Hindlimb muscle (tissue), 1 donor: ENCODE data around the gene MAP2K7. TPM values are rescaled to one million over a fixed set of nuclear protein-coding genes. Genes with fewer than 3 reads are reported as not detected.

Source experiments
- DNase-seq: peaks from one replicate; pipeline ENCODE4 v3.0.0-alpha.2; 2013
- polyA plus RNA-seq: library from polyadenylated mRNA; unstranded; fragments of 120-200 nt; gene quantifications from one replicate; pipeline ENCODE4 v1.2.1, GENCODE V29; 2013; ENCODE audit not compliant: insufficient read length

Gene MAP2K7
- polyA plus RNA-seq, 1 donor: 27.2 TPM

DNA sequence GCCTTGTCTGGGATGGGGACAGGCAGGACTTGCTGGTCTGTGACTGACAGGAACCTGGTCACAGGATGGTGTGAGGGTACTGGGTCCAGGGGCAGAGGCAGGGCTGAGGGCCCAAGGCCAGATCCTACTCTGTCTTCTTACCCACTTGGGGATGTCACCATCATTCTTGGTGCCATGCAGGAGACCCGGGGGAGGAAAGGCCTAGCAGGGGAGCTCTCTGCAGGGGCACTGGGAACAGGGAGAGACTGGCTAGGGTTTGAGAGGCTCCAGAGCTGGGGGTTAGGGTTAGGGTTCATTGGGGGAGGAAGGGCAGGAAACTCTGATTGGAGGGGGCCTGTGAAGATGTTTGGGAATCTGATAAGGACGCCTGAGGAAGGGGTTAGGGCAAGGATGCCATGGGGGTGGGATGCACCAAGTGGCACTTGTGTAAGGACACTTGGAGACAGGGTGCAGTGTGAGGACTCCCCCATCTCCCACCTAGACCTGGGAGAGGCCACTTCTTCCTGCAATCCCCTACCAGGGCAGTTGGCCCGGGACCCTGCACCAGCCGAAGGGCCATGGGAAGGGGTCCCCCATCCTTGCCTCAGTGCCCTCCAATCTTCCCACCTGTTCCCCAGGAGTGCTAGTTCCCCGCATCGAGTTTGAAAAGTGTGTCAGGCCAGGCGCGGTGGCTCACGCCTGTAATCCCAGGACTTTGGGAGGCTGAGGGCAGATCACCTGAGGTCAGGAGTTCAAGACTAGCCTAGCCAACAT lies 36.4 kb upstream of the MAP2K7 start:
- DNase-seq: no peak

DNA sequence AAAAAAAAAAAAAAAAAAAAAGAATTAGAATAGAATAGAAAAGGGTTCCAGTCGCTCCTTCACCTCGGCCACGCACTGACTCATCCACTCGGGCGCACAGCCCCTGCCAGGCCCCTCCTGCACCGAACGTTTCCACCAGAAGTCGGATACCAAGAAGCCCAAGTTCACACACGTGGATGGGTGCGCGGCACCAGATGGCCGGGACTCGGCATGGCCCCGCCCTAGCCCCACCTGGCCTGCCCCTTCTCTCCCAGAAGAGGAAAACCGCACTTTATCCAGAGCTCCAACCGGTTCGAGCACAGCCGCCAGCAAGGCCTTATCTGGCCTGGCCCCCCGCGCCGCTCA lies 35.4 kb upstream of the MAP2K7 start:
- DNase-seq: no peak

DNA sequence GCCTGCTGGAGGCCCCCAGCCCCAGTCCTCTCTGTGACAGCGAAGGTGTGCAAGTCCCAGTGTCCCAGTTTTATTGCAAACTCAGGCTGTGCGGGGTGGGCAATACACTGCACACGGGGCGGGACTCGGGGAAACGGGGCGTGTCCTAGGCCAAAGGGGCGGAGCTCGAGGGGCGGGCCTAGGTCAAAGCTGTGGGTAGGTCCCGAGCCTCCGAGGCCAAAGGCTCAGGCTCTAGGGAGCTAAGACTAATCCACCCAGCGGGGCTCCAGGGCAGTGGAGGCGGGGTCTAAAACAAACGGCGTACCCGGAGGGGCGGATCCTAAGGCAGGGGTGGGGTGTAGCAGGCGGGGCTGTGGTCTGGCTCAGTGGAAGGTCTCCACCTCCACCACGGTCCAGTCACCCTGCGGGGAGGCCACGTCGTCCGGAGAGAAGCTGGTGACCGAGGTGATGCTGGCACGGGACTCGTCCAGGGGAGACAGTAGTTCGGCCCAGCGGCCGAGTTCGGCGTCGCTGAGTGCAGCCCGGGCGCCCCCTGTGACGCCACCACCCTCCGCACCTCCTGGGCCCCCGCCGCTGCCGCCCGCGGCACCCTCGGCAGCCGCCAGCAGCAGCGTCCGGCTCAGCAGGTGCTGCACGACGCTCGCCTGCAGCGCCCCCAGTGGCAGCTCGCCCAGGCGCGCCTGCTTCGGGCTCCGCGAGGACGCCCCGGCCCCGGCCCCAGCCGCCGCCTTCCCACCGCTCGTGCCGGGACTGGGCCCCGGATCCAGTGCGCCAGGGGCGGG lies 34.8 kb upstream of the MAP2K7 start:
- DNase-seq: peak; percentile 85

DNA sequence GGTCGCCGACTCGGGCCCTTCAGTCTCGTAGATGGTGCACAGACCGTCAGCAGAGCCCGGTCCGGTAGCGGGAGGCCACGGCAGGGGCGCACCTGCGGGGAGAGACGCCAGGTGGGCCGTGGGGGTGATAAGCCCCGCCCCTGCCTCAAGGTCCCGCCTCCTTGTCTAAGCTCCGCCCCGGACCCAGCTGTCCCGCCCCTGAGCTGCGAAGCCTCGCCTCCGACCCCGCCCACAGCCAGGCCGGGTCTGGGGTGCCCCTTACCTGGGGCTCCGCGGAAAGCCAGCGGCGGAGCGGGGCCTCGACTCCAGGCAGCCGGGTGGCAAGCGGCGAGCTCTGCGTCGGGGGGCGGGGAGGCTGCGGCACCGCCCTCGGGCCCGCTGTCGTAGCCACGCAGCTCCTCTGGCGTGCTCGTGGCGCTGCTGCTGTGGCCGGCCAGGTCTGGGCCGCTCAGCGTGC lies 34.2 kb upstream of the MAP2K7 start:
- peak; percentile 56 for DNase-seq

DNA sequence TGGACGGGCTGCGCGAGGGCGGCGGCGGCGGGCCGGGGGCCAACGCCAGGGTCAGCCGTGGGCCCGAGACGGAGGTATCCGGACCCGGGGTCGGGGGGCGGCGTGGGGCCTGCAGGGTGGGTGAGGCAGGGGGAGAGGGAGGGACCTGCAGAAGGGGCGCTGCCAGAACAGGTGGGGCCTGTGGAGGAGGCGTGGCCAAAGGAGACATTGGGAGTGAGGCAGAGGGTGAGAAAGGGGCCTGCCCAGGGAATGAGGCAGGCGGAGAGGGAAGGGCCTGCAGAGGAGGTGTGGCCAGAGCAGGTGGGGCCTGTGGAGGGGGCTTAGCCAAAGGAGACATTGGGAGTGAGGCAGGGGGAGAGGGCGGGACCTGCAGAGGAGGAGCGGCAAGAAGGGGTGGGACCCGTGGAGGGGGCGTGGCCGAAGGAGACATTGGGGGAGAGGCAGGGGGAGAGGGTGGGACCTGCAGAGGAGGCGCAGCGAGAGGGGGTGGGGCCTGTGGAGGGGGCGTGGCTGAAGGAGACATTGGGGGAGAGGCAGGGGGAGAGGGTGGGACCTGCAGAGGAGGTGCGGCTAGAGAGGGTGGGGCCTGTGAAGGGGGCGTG lies 33.7 kb upstream of the MAP2K7 start:
- peak; percentile 61 for DNase-seq

DNA sequence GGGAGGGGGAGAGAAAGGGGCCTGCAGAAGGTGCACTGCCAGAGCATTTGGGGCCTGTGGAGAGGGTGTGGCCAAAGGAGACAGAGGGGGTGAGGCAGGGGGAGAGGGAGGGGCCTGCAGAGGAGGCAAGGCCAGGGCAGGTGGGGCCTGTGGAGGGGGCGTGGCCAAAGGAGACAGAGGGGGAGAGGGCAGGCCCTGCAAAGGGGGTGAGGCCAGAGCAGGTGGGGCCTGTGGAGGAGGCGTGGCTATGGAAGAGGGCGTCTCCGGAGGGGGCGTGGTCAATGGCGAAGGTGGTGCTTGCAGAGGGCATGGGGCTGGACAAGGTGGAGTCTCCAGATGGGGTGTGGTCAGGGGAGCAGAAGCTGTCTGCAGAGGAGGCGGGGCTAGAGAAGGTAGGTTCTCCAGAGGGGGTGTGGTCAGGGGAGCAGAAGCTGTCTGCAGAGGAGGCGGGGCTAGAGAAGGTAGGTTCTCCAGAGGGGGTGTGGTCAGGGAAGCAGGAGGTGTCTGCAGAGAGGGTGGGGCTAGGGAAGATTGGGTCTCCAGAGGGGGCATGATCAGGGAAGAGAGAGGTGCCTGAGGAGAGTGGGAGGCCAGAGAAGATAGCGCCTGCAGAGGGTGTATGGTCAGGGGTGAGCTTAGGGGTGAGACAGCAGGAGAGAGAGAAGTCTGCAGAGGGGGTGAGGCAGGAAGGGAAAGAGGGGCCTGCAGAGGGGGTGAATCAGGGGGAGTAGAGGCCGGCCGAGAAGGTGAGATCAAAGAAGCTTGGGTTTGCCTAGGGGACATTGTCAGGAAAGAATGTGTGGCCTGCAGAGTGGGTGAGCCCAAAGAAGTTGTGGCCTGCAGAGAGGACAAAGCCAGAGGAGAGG lies 32.9 kb upstream of the MAP2K7 start:
- peak; percentile 47 for DNase-seq

DNA sequence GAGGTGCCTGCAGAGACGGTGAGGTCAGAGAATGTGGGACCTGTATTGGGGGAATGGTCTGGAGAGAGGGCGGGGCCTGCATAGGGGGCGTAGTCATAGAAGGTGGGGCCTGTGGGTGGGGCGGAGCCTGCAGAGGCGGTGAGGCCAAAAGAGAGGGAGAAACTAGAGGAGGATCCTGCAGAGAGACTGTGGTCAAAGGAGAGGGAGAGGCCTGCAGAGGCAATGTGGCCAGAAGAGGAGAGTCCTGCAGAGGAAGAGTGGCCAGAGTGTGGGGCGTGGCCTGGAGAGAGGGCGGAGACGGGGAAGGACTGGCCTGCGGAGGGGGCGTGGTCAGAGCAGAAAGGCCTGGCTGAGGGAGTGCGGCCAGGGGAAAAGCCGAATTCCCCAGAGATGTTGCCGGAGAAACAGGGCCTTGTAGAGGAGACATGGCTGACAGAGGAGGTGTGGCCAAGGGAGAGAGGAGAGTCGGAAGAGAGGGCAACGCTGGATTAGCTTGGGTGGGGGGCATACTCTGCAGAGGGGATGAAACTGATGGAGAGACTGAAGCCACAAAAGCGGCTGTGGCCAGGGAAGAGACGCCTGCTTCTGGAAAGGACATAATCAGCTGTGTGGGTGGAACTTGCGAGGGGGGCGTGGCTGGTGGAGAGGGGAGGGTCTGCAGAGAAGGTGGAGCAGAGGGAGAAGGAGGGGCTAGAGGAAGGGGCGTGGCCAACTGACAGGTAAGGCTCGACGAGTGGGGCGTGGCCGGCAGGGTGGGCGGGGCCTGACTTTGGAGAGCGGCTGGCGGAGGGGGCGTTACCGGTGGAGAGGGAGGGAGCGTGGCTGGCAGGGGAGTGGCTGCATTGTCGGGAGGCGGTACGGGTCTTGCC lies 32.0 kb upstream of the MAP2K7 start:
- DNase-seq: peak; percentile 80

DNA sequence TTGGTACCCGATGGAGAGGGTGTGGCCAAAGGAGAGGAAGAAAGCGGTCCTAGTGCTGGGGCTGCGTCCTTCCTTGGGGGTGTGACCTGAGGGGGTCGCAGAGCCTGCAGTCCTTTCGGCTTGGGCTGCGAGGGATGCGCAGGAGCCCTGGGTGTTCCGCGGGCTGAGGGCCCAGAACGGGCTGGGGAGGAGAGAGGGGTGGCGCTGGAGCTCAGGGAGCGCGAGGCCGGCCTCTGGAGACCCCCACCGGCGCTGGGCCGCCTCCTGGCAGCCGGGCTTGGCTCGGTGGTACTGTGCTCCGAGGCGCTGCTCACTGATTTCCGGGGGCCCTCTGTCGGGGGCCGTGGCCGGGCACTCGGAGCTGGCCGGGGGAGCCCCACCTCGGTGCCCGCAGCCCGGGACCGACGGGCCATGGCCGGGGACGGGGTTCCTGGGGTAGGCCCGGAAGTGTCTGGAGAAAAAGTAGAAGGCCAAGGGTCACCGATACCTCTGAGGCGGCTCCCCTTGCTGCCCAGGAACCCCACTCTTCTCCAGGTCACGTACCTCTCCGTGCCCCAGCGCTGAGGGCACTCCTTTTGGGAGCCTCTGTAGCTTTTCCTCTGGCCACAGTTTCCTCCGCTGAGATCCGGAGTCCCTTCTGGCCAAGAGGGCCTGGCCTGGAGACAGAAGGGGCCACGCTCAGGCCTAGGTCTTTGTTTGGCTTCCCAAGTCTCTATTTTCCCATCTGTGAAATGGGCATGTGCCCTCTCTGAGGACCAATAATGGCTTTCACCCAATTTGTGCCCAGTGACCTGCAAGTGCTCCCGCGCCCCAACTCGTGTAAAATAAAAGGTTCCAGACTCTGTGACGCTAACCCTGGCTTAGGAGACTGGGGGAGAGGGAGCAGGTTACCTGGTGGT lies 31.1 kb upstream of the MAP2K7 start:
- no peak for DNase-seq

DNA sequence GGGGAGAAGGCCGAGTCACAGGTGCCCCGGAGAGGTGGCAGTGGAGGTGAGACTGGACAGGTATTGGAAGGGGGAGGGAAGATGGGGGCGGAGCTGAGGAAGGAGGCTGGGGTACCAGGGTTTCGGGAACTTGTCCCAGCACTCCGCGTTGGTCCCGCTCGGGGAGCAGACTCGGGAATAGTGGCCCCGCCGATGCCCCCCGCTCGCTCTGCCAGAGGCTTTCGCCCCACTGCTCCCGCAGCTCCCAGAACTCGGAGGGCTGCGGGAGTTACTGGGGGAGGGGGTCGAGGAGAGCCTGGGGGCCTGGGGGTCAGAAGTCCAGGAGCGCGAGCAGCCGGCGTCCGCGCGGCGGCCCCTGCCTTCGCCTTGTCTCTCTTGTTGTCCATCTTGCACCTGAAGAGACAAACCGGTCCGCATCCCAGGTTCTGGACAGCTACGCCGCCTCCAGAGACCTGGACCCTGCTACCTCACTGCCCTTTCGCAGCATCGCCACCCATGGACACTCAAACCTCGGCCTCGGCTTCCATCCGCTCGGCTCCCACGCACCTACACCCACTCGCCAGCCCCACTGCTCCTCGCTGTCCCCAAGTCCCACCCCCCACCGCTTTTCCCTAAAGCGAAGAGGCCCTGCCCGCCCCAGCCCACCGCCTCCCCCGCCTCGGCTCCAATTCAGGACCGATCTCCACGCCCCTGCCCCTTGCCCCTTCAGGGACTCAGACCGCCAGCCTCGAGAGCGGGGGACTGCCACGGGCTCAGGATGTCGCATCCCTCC lies 30.2 kb upstream of the MAP2K7 start:
- no peak for DNase-seq

DNA sequence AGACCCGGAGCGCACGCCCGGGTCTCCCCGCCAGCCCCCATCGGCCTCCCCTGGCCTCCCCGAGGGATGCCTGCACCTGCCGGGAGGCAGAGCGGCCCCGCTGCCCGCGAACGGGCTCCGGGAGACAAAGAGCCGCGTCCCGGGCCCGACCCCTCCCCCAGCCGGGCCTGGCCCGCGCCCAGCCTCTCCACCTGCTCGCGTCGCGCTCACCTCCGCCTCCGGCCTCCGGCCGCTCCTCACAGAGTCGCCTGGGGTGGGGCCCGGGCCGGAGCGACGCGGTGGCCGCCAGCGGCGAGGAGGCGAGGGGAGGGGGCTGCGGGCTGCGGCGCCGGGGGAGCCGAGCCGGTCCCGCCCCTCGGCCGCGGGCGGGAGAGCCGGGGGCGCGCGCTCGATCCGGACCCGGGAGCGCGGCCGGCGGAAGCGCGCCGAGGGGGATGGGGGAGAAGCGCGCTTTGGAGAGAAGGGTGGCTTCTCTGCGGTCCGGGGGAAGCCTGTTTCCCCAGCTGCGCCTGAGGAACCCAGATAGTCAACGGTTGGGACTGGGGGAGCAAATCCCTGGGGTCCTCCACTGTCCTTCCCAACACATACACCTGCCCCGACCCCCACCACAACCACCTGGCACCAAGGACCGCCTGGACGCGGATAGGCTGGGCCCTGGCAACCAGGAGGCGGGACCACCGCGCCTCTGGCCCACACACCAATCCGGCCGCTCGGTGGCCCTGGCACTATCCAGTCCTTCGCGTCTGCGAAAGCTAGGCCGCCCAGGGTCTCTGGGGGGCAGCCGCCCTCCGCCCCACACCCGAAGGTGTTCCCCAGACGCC lies 29.4 kb upstream of the MAP2K7 start, which contains the start of gene PRR36:
Gene PRR36 (minus strand): TSS at position 315 of the 821 bp plus-strand sequence. CDS start 701 bp downstream, outside the sequence.
- no peak for DNase-seq

DNA sequence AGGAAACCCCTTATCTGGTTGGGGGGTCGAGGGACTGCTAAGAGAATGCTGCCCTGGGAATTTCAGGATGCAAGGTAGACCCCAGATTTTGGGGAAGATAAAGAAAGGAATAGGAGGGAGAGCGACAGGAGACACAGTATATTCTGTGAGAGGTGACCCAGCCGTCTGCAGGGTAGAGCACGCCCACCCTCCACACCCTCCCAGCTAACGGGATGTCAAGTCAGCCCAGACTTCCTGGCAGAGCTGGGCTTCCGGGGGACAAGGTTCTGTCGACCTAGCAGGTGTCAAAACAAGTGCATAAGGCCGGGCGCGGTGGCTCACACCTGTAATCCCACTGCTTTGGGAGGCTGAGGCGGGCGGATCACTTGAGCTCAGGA lies 28.8 kb upstream of the MAP2K7 start:
- no peak for DNase-seq

DNA sequence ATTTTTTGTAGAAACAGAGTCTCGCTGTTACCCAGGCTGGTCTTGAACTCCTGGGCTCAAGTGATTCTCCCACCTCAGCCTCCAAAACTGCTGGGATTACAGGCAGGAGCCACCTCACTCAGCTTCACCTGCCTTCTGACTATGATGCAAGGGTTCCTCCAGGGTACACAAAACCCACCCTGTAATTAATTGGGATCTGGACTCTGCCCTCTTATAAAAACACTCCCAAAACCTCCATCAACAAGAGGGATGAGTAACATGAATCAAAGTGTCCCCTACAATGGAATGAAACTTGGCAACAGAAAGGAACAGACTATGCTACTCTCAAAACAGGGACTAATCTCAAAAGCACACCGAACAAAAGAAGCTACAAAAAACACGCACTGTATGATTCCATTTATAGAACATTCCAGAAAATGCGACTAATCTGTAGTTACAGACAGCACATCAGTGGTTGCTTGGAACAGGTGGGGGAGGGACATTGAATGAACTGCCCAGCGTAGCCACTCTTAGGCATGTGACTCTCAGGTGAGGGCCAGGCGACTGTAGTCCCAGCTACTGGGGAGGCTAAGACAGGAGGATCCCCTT lies 26.3 kb upstream of the MAP2K7 start:
- DNase-seq: no peak

DNA sequence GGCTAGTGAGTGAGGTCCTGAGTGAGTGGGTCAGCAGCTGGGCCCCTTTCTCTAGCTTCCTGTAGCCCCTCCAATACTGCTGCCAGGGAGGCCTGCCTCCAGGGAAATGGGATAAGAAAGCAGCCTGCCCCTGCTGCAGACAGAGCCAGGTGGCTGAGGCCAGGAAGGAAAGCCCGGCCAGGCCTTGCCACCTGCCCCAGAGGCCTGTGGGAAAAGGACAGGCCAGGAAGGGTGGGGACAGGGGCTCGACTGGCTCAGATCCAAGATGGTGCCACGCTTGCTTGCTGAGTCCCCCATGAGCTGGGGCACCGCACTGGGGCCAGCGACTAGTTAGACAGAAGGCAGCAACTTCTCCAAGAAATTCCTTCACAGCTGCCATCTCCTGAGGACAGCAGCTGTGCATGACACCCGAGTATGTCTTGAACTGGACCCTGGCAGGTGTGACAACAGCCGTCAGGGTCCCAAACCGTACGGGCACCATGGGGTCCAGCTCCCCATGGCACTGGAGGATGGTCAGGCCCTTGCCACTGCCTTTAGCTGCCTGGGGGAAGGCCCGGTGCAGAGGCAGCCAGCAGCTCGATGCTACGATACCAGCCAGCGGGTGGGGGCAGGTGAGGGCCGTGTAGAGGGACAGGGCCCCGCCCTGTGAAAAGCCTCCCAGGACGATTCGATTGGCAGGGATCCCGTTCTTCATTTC lies 24.4 kb upstream of the MAP2K7 start:
- no peak for DNase-seq

DNA sequence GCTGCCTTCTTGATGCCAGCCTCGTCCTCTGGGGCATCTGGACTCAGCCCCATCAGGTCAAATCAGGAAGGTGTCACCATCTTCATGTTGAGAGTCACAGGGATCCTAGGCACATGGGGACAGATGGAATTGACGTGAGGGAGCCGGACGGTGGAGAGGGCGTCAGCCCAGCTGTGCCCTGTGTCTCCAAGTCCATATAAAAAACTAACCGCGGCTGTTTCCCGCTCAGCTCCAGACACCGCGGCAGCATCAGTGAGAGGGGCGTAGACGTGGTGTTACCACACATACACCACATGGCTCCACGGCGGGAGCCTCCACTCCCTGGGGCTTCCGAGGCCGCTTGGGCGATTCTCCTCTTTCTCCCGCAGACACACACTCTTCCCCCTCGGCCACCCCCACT lies 23.8 kb upstream of the MAP2K7 start:
- no peak for DNase-seq

DNA sequence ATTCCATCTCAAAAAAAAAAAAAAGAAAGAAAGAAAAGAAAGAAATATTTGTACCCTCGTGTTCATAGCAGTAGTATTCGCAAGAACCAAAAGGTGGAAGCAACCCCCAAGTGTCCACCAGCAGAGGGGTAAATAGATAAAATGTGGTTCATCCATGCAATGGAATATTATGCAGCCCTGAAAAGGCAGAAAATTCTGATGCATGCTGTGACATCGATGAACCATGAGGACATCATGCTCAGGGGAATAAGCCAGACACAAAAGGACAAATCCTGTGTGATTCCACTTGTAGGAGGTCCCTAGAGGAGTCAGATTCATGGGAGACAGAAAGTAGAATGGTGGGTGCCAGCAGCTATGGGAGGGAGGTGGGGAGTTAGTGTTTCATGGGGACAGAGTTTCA lies 21.8 kb upstream of the MAP2K7 start:
- no peak for DNase-seq

DNA sequence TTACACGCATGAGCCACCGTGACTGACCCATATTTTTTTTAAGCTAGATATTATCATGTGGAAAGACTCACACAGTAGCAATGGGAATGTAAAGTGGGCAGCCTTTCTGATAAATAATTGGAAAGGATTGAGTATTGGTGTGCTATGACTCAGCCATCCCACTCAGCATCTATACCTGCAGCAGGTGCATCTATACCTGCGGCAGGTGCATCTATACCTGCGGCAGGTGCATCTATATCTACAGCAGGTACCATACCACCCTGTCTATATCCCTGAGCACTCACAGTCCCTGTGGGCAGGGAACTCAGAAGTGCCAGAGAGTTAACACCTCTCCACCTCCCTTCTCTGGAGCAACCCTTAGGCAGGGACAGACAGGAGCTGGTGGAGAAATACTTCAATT lies 20.6 kb upstream of the MAP2K7 start:
- DNase-seq: no peak

DNA sequence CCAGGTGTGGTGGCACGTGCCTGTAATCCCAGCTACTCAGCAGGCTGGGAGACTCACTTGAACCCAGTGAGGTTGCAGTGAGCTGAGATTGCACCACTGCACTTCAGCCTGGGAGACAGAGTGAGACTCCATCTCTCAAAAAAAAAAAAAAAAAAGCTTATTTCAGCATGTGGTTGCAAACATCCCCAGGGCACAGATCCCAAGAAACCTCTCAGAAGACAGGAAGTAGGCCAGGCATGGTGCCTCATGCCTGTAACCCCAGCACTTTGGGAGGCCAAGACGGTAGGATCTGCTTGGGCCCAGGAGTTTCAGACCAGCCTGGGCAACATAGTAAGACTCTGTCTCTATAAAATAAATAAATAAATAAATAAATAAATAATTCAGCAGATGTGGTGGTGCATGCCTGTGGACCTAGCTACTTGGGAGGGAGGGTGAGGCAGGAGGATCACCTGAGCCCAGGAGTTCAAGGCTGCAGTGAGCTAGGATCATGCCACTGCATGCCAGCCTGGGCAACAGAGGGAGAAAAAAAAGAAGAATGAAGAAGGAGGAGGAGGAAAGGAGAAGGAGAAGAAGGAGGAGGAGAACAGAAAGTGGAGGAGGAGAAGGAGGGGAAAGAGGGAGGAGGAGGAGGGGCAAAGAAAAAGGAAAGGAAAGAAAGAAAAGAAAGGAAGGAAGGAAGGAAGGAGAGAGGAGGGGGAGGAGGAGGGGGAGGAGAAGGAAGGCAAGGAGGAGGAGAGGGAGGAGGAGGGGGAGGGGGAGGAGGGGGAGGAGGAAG lies 19.7 kb upstream of the MAP2K7 start:
- DNase-seq: no peak
